Measurements from ENCODE around the gene JAML. TPM values are rescaled to one million over a fixed set of nuclear protein-coding genes. Genes with fewer than 3 reads are reported as not detected.

JAML gene
- total and polyA plus RNA-seq, 9 of the 15 experiments (the other 6 are each of a cell fraction or from before 2014, with no cell fraction given): 0.05 to 0.32 (median 0.22) TPM; not detected in 4

DNA sequence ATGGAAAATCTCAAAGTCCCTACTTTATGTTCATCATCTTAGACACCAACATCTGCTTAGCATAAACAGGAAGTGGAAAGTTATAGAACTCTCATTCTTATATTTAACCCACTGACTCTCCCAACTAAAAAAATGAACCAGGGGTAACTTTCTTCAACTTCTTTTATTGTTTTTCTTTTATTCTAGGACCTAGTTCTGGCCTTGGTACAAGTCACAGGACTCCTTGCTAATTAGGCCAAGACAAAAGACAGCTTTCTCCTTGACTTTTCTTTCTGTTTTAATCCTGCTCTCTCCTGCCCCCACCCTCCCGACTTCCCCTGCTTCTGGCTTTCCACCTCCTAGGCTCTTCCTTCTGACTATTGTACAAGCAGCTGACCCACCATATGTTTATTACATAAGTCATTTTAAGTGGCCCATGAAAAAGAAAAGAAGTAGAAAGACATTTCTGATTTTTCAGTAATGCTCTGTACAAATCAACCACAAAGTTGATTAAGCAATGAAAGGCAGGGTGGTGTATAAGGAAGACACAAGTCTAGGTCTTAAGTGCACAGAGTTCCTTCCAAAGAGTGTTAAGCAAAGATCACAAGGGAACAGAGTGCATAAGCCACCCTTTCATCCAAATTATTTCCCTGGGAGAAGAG lies 18.3 kb downstream of the JAML start:
- Histone ChIP-seq H3K36me3 (ENCODE audit: control insufficient read depth, insufficient read depth, low read length) (no peaks in the 10 kb centered on the region), H3K4me2 (ENCODE audit: insufficient read depth, low read length) (no peak overlapping the region), H3K27me3 (ENCODE audit: control insufficient read depth in 2 of 2, insufficient read depth in 2 of 2, low read length in 2 of 2) (peaks cover 10 to 22% of the 10 kb centered on the region in 2 experiments; a peak in 4 of 5 replicates), H3K9me3 (replicated peaks; ENCODE audit: control insufficient read depth, insufficient read depth, low read depth, low read length) (no peaks in the 10 kb centered on the region), H3K9me1 (ENCODE audit: control insufficient read depth, insufficient read depth, low read length) (no peaks in the 10 kb centered on the region), H3K27ac (ENCODE audit: extremely low read depth, low read depth, low read length) (no peak overlapping the region), H3K9ac (ENCODE audit: insufficient read depth in 1 of 2, low read depth in 2 of 2, low read length in 2 of 2) (no peak overlapping the region), H3K4me3 (no peak overlapping the region), H3K4me1 (replicated peaks in 1 of 2; ENCODE audit: control insufficient read depth in 2 of 2, insufficient read depth in 2 of 2, low read length in 2 of 2) (no peaks in the 10 kb centered on the region), H4K20me1 (replicated peaks; ENCODE audit: control insufficient read depth, insufficient read depth, low read length) (no peaks in the 10 kb centered on the region), H3K79me2 (ENCODE audit: control insufficient read depth, insufficient read depth, low read length) (no peaks in the 10 kb centered on the region), H2AFZ (ENCODE audit: low read depth, low read length) (no peak overlapping the region)
- FAIRE-seq (no peak), ATAC-seq (no peak), DNase-seq (ENCODE audit: extremely low read depth in 1 of 4, low spot score in 3 of 4) (no peak)
- POLR2A ChIA-PET: no interaction called here
- BruUV-seq (replicated peaks): no TSS peak
- intact Hi-C loops (cut with micrococcal nuclease) (no loop called here), in situ Hi-C loops (cut with MboI) (no loop called here)
- TF ChIP-seq MCM7 (IDR thresholded peaks at IDR 0.05) (no peak), CHD1 (IDR thresholded peaks at IDR 0.05; ENCODE audit: low read length) (no peak), GTF2A2 (tag; IDR thresholded peaks at IDR 0.05) (no peak), SPI1 (IDR thresholded peaks at IDR 0.05; ENCODE audit: borderline replicate concordance, low read depth, low read length) (peak; percentile 25; the same call in 1 of the 2 replicates)
- TF ChIP-seq, protein P1, sequence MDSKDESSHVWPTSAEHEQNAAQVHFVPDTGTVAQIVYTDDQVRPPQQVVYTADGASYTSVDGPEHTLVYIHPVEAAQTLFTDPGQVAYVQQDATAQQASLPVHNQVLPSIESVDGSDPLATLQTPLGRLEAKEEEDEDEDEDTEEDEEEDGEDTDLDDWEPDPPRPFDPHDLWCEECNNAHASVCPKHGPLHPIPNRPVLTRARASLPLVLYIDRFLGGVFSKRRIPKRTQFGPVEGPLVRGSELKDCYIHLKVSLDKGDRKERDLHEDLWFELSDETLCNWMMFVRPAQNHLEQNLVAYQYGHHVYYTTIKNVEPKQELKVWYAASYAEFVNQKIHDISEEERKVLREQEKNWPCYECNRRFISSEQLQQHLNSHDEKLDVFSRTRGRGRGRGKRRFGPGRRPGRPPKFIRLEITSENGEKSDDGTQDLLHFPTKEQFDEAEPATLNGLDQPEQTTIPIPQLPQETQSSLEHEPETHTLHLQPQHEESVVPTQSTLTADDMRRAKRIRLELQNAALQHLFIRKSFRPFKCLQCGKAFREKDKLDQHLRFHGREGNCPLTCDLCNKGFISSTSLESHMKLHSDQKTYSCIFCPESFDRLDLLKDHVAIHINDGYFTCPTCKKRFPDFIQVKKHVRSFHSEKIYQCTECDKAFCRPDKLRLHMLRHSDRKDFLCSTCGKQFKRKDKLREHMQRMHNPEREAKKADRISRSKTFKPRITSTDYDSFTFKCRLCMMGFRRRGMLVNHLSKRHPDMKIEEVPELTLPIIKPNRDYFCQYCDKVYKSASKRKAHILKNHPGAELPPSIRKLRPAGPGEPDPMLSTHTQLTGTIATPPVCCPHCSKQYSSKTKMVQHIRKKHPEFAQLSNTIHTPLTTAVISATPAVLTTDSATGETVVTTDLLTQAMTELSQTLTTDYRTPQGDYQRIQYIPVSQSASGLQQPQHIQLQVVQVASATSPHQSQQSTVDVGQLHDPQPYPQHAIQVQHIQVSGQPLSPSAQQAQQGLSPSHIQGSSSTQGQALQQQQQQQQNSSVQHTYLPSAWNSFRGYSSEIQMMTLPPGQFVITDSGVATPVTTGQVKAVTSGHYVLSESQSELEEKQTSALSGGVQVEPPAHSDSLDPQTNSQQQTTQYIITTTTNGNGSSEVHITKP (IDR thresholded peaks at IDR 0.05; ENCODE audit: partially characterized antibody): peak; percentile 25
- 0% methylated on average over 1 of the region's 1 CpG for WGBS (ENCODE audit: insufficient coverage, low coverage, missing lambda C conversion rate)
- CTCF ChIA-PET (ENCODE audit: low intra/inter-chr PET ratio): no interaction called here
